Thyroid gland (tissue), 4 donors: ENCODE results near the gene PPM1N. TPM values are rescaled to one million over a fixed set of nuclear protein-coding genes. Genes with fewer than 3 reads are reported as not detected.

Source experiments
- DNase-seq, 2 donors: peaks; one replicate each; pipeline ENCODE4 v3.0.0-alpha.2; 2019
- H3K27ac ChIP-seq, 3 donors: fragments of 200-600 bp; sonication (generic); 1 replicate in 2 of 3; 2 replicates in 1 of 3; pipeline ENCODE4 v1.5.1; 2016 to 2019; ENCODE audit warnings: mild to moderate bottlenecking in 1 of 3, moderate library complexity in 1 of 3
- H3K27me3 ChIP-seq: fragments of 200-600 bp; sonication (generic); one replicate; pipeline ENCODE4 v1.5.1; 2019
- H3K36me3 ChIP-seq, 2 donors: fragments of 200-600 bp; sonication (generic); one replicate each; pipeline ENCODE4 v1.5.1; 2016 to 2019
- H3K4me1 ChIP-seq, 2 donors: fragments of 200-600 bp; sonication (generic); one replicate each; pipeline ENCODE4 v1.5.1; 2017 to 2019
- H3K4me3 ChIP-seq, 3 donors: fragments of 200-600 bp; sonication (generic); replicated peaks in 1 of 3; 1 replicate in 2 of 3; 2 replicates in 1 of 3; pipeline ENCODE4 v1.5.1; 2016; ENCODE audit warnings: mild to moderate bottlenecking in 1 of 3
- H3K9me3 ChIP-seq: fragments of 200-600 bp; sonication (generic); one replicate; pipeline ENCODE4 v1.5.1; 2017
- POLR2A ChIP-seq, 2 donors: fragments of 450-650 bp; IDR thresholded peaks; one replicate each; pipeline ENCODE4 v1.6.1; 2017; ENCODE audit warnings: antibody characterized with exemption in 2 of 2, mild to moderate bottlenecking in 2 of 2, moderate library complexity in 1 of 2
- WGBS, 2 donors: methylation state at CpG; one replicate each; pipeline ENCODE4 v1.1.5; 2017; 5-methylcytosine and 5-hydroxymethylcytosine counted together
- intact Hi-C: fragments of 100-400 bp; cut with DNase I; formaldehyde crosslinking; loops from one replicate; pipeline ENCODE4 v1.15.1; 2023
- total RNA-seq, 4 donors: library from RNA; depleted of rRNA; stranded (reverse); fragments of >200 nt; gene quantifications; one replicate each; pipeline ENCODE4 v1.2.3, GENCODE V29; 2016
- TF ChIP-seq, protein P1 (sequence below), 6 experiments: fragments of 200-600 bp in 3 of 6; fragments of 450-650 bp in 3 of 6; sonication (generic) in 3 of 6; IDR thresholded peaks; one replicate each; pipeline ENCODE4 v1.5.1; 2016 to 2019; ENCODE audit warnings: antibody characterized with exemption in 6 of 6, mild to moderate bottlenecking in 2 of 6, inconsistent platforms in 1 of 6, moderate library complexity in 1 of 6

Gene PPM1N
- total RNA-seq, 4 donors from 2014 or later, result 0.73 to 1.1 TPM; not detected in 2

DNA sequence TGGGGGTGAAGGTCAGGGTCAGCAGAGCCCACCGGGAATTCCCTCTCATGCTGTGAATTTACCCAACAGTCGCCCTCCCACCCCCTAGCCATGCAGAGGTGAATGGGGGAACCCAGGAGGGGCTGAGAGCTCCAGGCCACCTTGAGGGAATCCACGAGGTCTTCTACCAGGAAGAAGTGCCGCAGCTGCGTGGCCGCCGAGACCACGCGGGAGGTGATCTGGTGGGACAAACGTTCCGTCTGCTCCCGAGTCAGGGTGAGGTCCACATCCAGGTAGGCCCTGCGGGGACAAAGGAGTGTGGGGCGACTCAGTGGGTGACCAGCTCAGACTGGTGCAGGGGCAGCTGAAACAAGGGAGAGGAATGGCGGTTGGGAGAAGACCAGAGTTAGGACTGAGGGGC is 9.5 kb upstream of the PPM1N start:
- Histone ChIP-seq H3K36me3 (no peaks in the 10 kb centered on the region), H3K4me3 (no peak overlapping the region), H3K27me3 (no peaks in the 10 kb centered on the region), H3K27ac (no peak overlapping the region), H3K4me1 (peaks cover 0 to 21% of the 10 kb centered on the region in 2 donors), H3K9me3 (no peaks in the 10 kb centered on the region)
- intact Hi-C loops, result no loop called here
- no peak for DNase-seq
- 92% methylated on average over 15 of the region's 15 CpGs for WGBS, 2 donors
- TF ChIP-seq POLR2A (IDR thresholded peaks at IDR 0.05), result no peak
- TF ChIP-seq, protein P1, sequence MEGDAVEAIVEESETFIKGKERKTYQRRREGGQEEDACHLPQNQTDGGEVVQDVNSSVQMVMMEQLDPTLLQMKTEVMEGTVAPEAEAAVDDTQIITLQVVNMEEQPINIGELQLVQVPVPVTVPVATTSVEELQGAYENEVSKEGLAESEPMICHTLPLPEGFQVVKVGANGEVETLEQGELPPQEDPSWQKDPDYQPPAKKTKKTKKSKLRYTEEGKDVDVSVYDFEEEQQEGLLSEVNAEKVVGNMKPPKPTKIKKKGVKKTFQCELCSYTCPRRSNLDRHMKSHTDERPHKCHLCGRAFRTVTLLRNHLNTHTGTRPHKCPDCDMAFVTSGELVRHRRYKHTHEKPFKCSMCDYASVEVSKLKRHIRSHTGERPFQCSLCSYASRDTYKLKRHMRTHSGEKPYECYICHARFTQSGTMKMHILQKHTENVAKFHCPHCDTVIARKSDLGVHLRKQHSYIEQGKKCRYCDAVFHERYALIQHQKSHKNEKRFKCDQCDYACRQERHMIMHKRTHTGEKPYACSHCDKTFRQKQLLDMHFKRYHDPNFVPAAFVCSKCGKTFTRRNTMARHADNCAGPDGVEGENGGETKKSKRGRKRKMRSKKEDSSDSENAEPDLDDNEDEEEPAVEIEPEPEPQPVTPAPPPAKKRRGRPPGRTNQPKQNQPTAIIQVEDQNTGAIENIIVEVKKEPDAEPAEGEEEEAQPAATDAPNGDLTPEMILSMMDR (IDR thresholded peaks at IDR 0.05), result no peak

DNA sequence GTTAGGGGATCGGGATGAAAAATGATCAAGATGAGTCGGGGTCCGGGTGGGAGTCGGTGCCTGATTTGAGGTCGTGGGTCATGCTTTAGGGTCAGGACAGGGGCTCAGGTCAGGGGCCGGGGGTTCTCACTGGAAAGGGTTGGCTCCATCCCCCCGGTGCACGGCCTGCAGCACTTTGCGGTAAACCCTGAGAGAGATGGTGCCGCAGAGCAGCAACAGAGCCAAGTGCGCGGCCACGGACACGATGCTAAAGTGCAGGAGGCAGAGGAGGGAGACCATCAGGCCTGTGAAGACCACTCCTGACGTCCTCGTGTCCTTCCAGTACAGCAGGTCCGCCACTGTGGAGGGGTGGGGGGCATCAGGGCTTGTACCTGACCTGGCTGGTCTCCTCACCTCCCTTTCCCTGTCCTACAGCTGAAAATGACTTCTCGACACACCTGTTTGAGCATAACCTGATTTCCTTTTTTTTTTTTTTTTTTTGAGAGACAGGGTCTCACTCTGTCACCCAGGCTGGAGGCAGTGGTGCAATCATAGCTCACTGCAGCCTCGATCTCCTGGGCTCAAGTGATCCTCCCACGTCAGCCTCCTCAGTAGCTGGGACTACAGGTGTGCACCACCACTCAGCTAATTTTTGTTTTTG is 8.9 kb upstream of the PPM1N start:
- H3K27me3 ChIP-seq, result no peaks in the 10 kb centered on the region
- intact Hi-C loops, result no loop called here
- WGBS, 2 donors, result 87 to 89% methylated on average over 19 to 20 of the region's 20 CpGs
- no peak for TF ChIP-seq POLR2A (IDR thresholded peaks at IDR 0.05)
- TF ChIP-seq, protein P1 (IDR thresholded peaks at IDR 0.05), result no peak
- no peaks in the 10 kb centered on the region for H3K9me3 ChIP-seq
- H3K36me3 ChIP-seq, result no peaks in the 10 kb centered on the region
- no peak overlapping the region for H3K27ac ChIP-seq
- H3K4me3 ChIP-seq, result no peak overlapping the region
- no peak for DNase-seq
- peaks cover 0 to 21% of the 10 kb centered on the region in 2 donors for H3K4me1 ChIP-seq

DNA sequence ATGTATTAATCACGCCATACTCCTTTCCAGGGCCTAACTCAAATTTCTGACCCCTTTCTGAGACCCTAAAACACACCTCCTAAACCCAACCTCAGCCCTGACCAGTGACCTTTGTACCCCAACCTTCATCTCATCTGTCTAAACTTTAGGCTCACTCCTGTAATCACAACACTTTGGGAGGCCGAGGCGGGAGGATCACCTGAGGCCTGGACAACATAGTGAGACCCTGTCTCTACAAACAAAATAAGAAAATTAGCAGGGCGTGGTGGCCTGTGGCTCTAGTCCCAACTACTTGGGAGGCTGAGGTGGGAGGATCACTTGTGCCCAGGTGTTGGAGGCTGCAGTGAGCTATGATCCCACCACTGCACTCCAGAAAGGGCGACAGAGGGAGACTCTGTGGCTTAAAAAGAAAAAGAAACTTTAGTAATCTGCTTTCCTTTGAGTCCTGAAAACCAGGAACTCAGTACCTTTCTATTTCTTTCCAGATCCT is 6.1 kb upstream of the PPM1N start:
- no peak overlapping the region for H3K27ac ChIP-seq
- no peak for DNase-seq
- TF ChIP-seq, protein P1 (IDR thresholded peaks at IDR 0.05), result no peak
- TF ChIP-seq POLR2A (IDR thresholded peaks at IDR 0.05), result no peak

DNA sequence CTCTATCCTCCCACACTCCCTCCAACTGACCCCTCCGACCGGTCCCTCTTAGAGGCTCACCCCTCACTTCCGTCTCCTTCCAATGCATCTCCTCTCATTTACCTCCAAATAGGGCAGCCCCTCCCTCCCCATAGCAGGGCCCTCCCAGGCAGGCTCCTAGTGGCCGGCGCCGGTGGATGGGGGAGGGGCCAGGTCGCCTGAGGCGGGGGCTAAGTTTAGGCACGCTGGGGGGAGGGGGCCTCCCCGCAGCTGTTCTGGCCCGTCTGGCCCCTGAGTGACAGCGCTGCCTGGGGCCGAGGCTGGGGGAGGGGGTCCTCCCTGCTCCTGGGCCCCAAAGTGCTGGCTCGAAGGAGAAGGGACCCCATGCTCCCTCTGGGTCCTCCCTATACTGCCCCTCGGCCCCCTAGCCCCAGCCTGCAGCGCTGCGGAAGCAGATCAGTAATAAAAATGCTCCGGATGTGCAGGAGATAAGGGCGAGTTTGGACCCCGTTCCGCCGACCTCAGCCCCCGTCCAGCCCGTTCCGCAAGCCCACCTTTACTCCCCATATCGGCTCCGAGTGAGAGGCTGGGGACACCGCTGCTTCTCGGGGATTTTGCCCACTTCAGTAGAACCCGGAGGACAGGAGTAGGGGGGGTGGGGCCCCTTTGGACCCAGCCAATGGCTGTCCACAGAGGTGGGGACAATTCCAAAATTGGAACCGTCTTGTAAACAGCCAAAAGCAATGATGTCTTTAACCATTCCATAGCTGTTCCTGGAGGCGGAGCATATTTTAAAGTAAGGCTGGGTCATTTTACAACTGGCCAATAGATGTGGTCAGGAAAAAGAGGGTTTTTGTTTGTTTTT is 5.4 kb upstream of the PPM1N start:
- no peak for TF ChIP-seq POLR2A (IDR thresholded peaks at IDR 0.05)
- TF ChIP-seq, protein P1 (IDR thresholded peaks at IDR 0.05), result no peak
- Histone ChIP-seq H3K9me3 (no peaks in the 10 kb centered on the region), H3K36me3 (no peaks in the 10 kb centered on the region), H3K4me3 (peak overlapping the region in 1 of 3 donors; percentile 29), H3K27me3 (no peaks in the 10 kb centered on the region), H3K4me1 (peaks cover 11 to 26% of the 10 kb centered on the region in 2 donors), H3K27ac (peak overlapping the region in 2 of 3 donors; percentile 3 to 24)
- 7 to 13% methylated on average over 15 to 29 of the region's 32 CpGs for WGBS, 2 donors
- intact Hi-C loops, result no loop called here
- peak; percentile 22 to 43 for DNase-seq

More for the DNA sequence above, 6.1 kb upstream of the PPM1N start:
- Histone ChIP-seq H3K27me3 (no peaks in the 10 kb centered on the region), H3K9me3 (no peaks in the 10 kb centered on the region), H3K4me3 (no peak overlapping the region), H3K36me3 (no peaks in the 10 kb centered on the region), H3K4me1 (peaks cover 10 to 23% of the 10 kb centered on the region in 2 donors)
- intact Hi-C loops, result no loop called here
- 82 to 95% methylated on average over 5 of the region's 5 CpGs for WGBS, 2 donors
